PC-3 (cell line): ENCODE results near the gene NREP. TPM values are rescaled to one million over a fixed set of nuclear protein-coding genes. Genes with fewer than 3 reads are reported as not detected.

Experiments used
- ATAC-seq: fragments of 200-7000 bp; cut with Tn5 transposase; 2 replicates; pipeline ENCODE4 v1.9.1; 2020; ENCODE audit warnings: mild to moderate bottlenecking, moderate library complexity
- BruUV-seq: library from RNA; stranded (reverse); fragments of 400-500 nt; replicated peaks from 2 replicates; lab custom pipeline; 2021; lab: Mats Ljungman, UMichigan
- CTCF ChIA-PET: fragments of 300-600 bp; sonication (Branson Sonifier 250); formaldehyde crosslinking; loops from one replicate; lab custom pipeline; 2022; ENCODE audit warnings: antibody characterized with exemption; lab: Charles Lee
- POLR2A ChIA-PET: fragments of 300-600 bp; sonication (Branson Sonifier 250); formaldehyde crosslinking; loops from one replicate; lab custom pipeline; 2022; ENCODE audit warnings: antibody characterized with exemption; ENCODE audit not compliant: unreplicated experiment; lab: Charles Lee
- DNase-seq: peaks from one replicate; pipeline ENCODE4 v3.0.0-alpha.2; 2015
- H2AFZ ChIP-seq: fragments of 300-600 bp; sonication (generic); 2 replicates; pipeline ENCODE4 v1.6.0; 2016; ENCODE audit warnings: antibody characterized with exemption, low read length
- H3F3A ChIP-seq: fragments of 300-600 bp; sonication (generic); one replicate; pipeline ENCODE4 v1.6.0; 2017; ENCODE audit warnings: antibody characterized with exemption, low read length, control low read depth, mild to moderate bottlenecking; ENCODE audit not compliant: unreplicated experiment
- H3K27ac ChIP-seq: fragments of 300-600 bp; sonication (generic); 2 replicates; pipeline ENCODE4 v1.5.1; 2016; ENCODE audit warnings: mild to moderate bottlenecking, low read length
- H3K27me3 ChIP-seq: fragments of 300-600 bp; sonication (generic); 2 replicates; pipeline ENCODE4 v1.6.1; 2016; ENCODE audit warnings: low read length, mixed read lengths
- H3K36me3 ChIP-seq: fragments of 300-600 bp; sonication (generic); 2 replicates; pipeline ENCODE4 v1.6.1; 2016; ENCODE audit warnings: low read depth, mixed run types, low read length, mixed read lengths
- H3K4me1 ChIP-seq: fragments of 300-600 bp; sonication (generic); 2 replicates; pipeline ENCODE4 v1.5.1; 2016; ENCODE audit warnings: low read length; ENCODE audit not compliant: insufficient read depth
- H3K4me2 ChIP-seq: fragments of 300-600 bp; sonication (generic); 2 replicates; pipeline ENCODE4 v1.6.0; 2016; ENCODE audit warnings: low read length
- H3K4me3 ChIP-seq: fragments of 300-600 bp; sonication (generic); 2 replicates; pipeline ENCODE4 v1.5.1; 2016; ENCODE audit warnings: mild to moderate bottlenecking, low read length, mixed read lengths
- H3K79me2 ChIP-seq: fragments of 300-600 bp; sonication (generic); 2 replicates; pipeline ENCODE4 v1.6.1; 2017; ENCODE audit warnings: low read length, mixed read lengths
- H3K9ac ChIP-seq: fragments of 300-600 bp; sonication (generic); 2 replicates; pipeline ENCODE4 v1.6.0; 2016; ENCODE audit warnings: mild to moderate bottlenecking, low read length
- H3K9me2 ChIP-seq: fragments of 300-600 bp; sonication (generic); replicated peaks from 2 replicates; pipeline ENCODE4 v1.6.1; 2016; ENCODE audit warnings: mixed run types, low read length, mixed read lengths
- H3K9me3 ChIP-seq: fragments of 300-600 bp; sonication (generic); 2 replicates; pipeline ENCODE4 v1.6.1; 2016; ENCODE audit warnings: low read length, mixed read lengths
- H4K20me1 ChIP-seq: fragments of 300-600 bp; sonication (generic); 2 replicates; pipeline ENCODE4 v1.6.1; 2016; ENCODE audit warnings: low read length, mixed read lengths
- CTCF ChIP-seq: fragments of 300-600 bp; sonication (generic); conservative IDR thresholded peaks from 2 replicates; pipeline ENCODE4 v1.5.1; 2017; ENCODE audit warnings: antibody characterized with exemption, low read depth, mild to moderate bottlenecking, low read length
- EZH2 ChIP-seq: fragments of 300-600 bp; sonication (generic); IDR thresholded peaks from one replicate; pipeline ENCODE4 v1.6.1; 2017; ENCODE audit warnings: antibody characterized with exemption, mild to moderate bottlenecking, low read length; ENCODE audit not compliant: unreplicated experiment
- EZH2phosphoT487 ChIP-seq: fragments of 300-600 bp; sonication (generic); IDR thresholded peaks from 2 replicates; pipeline ENCODE4 v1.6.1; 2018; ENCODE audit warnings: mild to moderate bottlenecking, antibody characterized with exemption, low read length, borderline replicate concordance
- intact Hi-C: fragments of 100-400 bp; cut with micrococcal nuclease; formaldehyde crosslinking; loops from 2 replicates; pipeline ENCODE4 v1.9.0; 2023
- total RNA-seq: library from RNA; depleted of rRNA; stranded (reverse); fragments of >200 nt; gene quantifications from 2 replicates; pipeline ENCODE4 v1.2.3, GENCODE V29; 2014

NREP gene
- total RNA-seq, 1 experiment from 2014 or later = 22.6 TPM

DNA sequence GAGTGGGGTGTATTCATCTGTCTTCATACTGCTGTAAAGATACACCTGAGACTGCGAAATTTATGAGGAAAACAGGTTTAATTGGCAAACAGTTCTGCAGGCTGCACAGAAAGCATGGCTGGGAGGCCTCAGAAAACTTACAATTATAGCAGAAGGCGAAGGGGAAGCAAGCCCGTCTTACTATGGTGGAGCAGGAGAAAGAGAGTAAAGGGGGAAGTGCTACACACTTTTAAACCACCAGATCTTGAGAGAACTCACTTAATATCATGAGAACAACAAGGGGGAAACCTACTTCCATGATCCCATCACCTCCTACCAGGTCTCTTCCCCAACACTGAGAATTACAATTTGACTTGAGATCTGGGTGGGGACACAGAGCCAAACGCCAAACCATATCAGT lies 12.5 kb upstream of the NREP start:
- Histone ChIP-seq H3K27me3 (no peaks in the 10 kb centered on the region), H3K36me3 (no peaks in the 10 kb centered on the region), H3K27ac (no peak overlapping the region), H3K4me3 (no peak overlapping the region), H2AFZ (no peak overlapping the region), H3K9ac (no peak overlapping the region), H3F3A (no peaks in the 10 kb centered on the region), H4K20me1 (no peaks in the 10 kb centered on the region), H3K4me1 (peaks cover 5% of the 10 kb centered on the region), H3K4me2 (no peak overlapping the region), H3K9me3 (no peaks in the 10 kb centered on the region), H3K9me2 (no peaks in the 10 kb centered on the region), H3K79me2 (no peaks in the 10 kb centered on the region)
- BruUV-seq = no TSS peak
- ATAC-seq = no peak
- no peak for DNase-seq
- intact Hi-C loops = no loop called here
- no peak for TF ChIP-seq EZH2phosphoT487
- no peak for TF ChIP-seq CTCF
- no peak for TF ChIP-seq EZH2
- POLR2A ChIA-PET = no interaction called here
- CTCF ChIA-PET = no interaction called here

- H2AFZ ChIP-seq = no peak overlapping the region
- no peaks in the 10 kb centered on the region for H3K27me3 ChIP-seq
- no peak overlapping the region for H3K27ac ChIP-seq
- no peaks in the 10 kb centered on the region for H3K4me1 ChIP-seq
- intact Hi-C loops = no loop called here
- no peaks in the 10 kb centered on the region for H3K9me2 ChIP-seq
- DNase-seq (no peak), ATAC-seq (no peak)
- BruUV-seq = no TSS peak
- ChIA-PET CTCF (no interaction called here), POLR2A (no interaction called here)
- H3K4me2 ChIP-seq = no peak overlapping the region
- H3K4me3 ChIP-seq = no peak overlapping the region
- no peaks in the 10 kb centered on the region for H3F3A ChIP-seq
- H4K20me1 ChIP-seq = no peaks in the 10 kb centered on the region
- no peaks in the 10 kb centered on the region for H3K79me2 ChIP-seq
- no peak overlapping the region for H3K9ac ChIP-seq
- TF ChIP-seq EZH2 (no peak), CTCF (no peak), EZH2phosphoT487 (no peak)
- no peaks in the 10 kb centered on the region for H3K9me3 ChIP-seq
- no peaks in the 10 kb centered on the region for H3K36me3 ChIP-seq
These were observed 8.9 kb upstream of the NREP start for GRCh38 chr5:111765613-111766571.

DNA sequence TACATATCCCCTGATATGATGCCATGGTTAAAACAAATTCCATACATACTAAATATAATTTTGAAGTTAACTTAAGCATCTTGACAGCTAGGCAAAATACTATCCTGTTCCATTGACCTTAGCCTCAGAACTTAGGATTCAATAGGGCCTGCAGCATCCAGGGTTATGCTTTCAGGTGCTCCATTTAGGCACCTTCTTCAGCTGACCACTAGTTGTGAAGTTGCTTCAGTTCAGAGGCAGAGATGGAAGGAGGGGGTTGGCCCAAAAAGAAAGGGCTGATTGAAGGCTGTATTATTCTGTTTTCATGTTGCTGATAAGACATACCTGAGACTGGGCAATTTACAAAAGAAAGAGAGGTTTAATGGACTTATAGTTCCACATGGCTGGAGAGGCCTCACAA lies 7.0 kb upstream of the NREP start:
- no peaks in the 10 kb centered on the region for H4K20me1 ChIP-seq
- no TSS peak for BruUV-seq
- no peak overlapping the region for H2AFZ ChIP-seq
- intact Hi-C loops = no loop called here
- H3K9me3 ChIP-seq = no peaks in the 10 kb centered on the region
- no peak overlapping the region for H3K4me2 ChIP-seq
- no peak overlapping the region for H3K4me3 ChIP-seq
- H3K79me2 ChIP-seq = no peaks in the 10 kb centered on the region
- H3K9me2 ChIP-seq = no peaks in the 10 kb centered on the region
- H3K27me3 ChIP-seq = no peaks in the 10 kb centered on the region
- ATAC-seq (no peak), DNase-seq (no peak)
- ChIA-PET CTCF (no interaction called here), POLR2A (no interaction called here)
- no peaks in the 10 kb centered on the region for H3K4me1 ChIP-seq
- no peak for TF ChIP-seq EZH2phosphoT487
- no peak for TF ChIP-seq EZH2
- no peak for TF ChIP-seq CTCF
- H3F3A ChIP-seq = no peaks in the 10 kb centered on the region
- H3K36me3 ChIP-seq = no peaks in the 10 kb centered on the region
- no peak overlapping the region for H3K27ac ChIP-seq
- H3K9ac ChIP-seq = no peak overlapping the region
